ENCODE results near the gene TMEM167B.
"Not testable (repeated sequence)": the region's sequence is repeated elsewhere in the genome, so short reads cannot be mapped to it uniquely, and the experiment has no call there.

The TMEM167B gene

DNA sequence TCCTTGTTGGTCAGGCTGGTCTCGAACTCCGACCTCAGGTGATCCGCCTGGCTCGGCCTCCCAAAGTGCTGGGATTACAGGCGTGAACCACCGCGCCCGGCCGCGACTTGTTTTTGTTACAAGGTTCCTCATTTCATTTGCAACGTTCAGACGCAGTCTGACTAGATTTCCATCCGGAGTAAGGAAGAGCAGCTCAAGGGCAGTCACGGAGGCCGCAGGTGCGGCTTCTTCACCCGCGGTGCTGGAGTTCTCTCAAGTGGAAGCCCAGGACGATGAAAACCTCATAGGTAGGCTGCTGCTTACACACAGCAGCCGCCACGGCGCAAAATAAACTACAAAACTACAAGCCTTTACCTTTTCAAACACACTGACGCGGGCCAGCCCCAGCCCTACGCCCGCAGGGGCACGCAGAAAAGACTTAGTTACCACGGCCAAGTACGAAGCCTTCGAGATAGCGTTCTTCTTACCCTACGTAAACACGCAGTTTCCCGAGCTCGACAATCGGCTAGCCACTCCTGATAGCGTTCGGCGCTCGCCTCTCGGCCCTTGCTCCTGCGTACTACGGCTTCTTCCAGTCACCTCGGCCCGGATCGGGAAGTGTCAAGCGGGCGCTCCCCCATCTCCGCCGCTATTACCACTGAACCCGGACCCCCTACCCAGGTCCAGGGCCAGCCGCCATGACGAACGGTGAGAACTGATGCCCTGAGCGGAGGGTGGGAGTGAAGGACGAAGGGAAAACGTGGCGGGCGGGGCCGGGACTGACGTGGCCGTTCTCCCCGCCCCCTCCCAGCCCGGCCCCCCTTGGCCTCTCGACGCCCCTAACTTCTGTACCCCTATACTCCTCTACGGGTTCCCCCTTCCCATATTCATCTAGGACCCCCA lies at the start of gene TMEM167B:
Gene TMEM167B, plus strand, starts transcription at position 569 of the 882 bp plus-strand sequence. Its CDS starts 109 bp downstream, at position 678.
- DNase-seq (ENCODE audit: low spot score): peak; percentile 91

DNA sequence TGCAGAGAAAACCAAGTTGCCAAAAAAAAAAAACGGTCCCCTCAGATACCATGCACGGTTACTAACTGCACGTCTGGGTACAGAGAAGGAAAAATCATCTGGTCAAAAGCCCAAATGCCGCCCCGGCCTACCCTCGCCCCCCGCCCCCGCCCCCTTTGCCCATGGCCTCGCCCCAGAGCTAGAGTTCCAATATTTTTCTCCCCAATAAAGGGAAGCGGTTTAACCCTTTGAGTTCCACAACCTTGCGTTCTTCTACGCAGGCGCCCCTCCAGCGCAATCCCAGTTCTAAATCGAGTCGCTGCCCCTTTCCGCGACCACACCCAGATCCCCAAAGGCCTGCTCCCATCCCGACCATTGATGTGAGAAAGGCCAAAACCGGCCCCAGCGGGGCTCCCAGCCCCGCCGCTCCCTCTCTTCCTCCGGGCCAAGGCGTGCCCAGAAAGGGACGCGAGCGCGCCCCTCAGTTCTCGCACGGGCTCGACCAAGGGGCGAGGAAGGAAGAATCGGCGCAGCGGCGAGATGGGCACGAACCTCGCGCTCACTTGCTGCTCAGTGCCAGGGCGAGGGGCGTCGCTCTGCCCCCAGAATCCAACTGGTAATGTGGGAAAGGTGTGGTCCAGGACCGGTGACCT lies 49.5 kb upstream of the TMEM167B start:
- peak; percentile 67 for DNase-seq (ENCODE audit: low spot score)

DNA sequence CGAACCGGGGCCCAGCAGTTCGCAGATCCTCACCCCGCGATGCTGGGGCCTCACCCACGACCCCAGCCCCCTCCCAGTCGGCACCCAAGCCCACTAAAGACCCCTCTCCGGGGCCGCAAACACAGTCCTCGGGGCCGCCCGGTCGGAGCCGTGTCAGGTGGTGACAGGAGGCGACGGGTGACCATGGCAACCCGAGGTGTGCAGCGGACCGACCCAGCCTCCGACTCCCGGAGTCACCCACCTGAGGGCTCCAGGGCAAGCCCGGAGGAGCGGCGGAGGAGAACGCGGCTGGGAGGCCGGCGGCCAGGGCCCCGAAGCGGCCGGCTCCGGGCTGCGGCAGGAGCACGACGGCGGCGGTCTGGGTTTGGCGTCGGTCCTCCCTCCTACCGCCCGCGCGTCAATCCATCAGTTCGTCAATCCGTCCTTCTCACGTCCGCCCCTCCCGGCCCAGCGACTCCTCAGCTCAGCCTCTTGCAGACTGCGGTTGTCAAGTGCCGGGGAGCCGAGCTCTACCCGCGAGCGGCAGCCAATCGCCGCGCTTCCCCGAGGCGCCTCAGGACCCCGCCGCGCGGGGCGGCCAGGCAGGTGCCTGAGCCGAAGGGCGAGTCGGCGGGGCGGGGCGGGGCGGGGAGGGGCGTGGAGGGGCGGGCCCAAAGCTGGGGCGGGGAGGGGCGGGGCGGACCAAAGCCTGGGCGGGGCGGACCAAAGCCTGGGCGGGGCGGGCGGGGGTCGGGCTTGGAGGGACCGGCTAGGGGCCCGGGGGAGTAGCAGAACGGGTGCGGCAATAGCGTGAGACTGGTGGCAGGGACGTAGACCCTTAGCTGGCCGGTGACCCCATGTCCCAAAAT lies 48.7 kb upstream of the TMEM167B start, which contains the start of gene WDR47:
Gene WDR47, minus strand, starts transcription at position 482 of the 848 bp plus-strand sequence. CDS start 18,590 bp downstream, outside the sequence.
- peak; percentile 97 for DNase-seq (ENCODE audit: low spot score)

DNA sequence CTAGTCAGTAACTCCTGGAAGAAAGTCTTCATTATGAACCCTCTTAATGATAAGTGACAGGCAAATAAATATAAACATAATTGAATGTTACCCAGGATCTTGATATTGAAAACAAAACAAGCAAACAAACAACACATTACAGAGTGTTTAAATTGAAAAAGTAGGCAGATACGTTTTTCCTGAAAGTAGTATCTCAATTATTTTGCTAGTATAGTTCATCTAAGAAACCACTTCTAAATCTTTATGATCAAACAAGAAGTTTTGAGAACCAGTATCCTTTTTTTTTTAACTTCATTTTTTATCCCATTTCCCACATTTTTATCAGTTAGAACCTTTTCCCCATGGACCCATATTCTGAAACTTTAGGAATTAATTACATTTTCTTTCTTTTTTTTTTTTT lies 45.0 kb upstream of the TMEM167B start:
- no peak for DNase-seq (ENCODE audit: low spot score)

DNA sequence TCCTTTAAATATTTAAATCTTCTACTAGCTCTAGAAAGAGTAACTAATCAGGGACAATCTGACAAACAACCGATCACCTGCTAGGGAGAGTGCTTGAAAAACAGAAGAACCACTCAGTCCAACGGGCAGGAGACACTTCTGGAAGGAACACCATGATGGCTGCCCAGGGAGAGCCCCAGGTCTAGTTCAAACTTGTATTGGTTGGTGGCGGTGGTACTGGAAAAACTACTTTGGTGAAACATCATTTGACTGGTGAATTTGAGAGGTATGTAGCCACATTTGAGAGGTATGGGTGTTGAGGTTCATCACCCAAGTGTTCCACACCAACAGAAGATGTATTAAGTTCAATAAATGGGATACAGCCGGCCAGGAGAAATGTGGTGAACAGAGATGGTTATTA lies 43.9 kb upstream of the TMEM167B start:
- DNase-seq (ENCODE audit: low spot score): no peak

DNA sequence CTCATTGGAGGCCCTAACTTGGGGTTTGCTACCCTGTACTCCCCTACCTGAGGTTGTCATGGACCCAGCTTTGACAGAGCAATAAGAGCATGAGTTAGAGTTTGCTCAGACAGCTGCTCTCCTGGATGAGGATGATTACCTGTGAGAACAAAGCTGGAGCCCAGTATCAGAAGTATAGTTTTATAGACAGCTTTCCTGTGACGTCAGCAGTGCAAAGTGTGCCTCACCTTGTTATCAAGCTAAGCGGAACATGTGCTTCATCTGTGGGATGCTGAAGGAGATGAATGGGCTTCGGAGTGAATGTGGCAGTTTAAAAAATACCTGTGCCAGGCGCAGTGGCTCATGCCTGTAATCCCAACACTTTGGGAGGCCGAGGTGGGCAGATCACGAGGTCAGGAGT lies 43.2 kb upstream of the TMEM167B start:
- no peak for DNase-seq (ENCODE audit: low spot score)

DNA sequence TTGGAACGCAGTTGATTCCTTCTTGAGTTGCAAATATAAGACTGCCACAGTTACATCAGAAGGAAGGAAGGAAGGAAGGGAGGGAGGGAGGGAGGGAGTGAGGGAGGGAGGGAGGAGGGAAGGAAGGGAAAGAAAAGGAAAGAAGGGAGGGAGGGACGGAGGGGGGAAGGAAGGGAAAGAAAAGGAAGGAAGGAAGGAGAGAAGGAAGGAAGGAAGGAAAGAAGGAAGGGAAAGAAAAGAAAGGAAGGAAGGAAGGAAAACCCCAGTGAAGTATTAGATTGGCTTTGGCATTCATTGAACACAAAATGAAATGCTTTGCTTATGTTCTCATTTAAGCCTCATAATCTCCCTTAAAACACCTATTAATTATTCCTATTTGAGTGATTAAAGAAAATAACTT lies 42.2 kb upstream of the TMEM167B start:
- DNase-seq (ENCODE audit: low spot score): no peak

DNA sequence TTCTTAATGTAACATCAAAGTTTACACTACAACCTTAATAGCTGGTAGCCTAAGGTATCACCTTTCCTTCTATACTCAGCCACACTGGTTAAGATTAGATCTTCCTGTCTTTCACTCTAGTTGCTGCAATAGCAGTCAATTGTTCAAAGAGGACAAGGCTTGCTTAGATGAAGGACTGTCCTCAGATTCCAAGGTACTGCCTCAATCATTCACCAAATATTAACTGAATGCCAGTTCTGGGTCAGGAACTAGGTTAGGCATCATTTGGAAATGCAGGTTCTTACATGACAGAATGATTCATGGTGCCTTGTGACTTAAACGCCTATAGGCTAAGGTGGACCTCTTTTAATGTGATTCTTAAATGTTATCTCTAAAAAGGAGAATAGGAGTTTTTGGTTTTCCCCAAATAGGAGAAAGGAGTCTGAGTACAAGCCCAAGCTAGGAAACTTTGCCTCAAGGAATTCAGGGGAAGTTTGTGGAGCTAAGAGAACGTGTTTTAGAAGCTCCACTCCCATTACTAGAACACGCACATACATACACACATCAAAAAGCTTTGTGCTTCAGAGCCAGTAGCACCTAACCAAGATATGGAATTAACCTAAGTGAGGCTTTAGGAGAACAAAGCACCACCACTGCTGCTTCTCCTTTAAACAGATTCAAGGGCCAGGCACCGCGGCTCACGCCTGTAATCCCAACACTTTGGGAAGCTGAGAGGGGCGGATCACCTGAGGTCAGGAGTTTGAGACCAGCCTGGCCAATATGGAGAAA lies 40.2 kb upstream of the TMEM167B start:
- no peak for DNase-seq (ENCODE audit: low spot score)

DNA sequence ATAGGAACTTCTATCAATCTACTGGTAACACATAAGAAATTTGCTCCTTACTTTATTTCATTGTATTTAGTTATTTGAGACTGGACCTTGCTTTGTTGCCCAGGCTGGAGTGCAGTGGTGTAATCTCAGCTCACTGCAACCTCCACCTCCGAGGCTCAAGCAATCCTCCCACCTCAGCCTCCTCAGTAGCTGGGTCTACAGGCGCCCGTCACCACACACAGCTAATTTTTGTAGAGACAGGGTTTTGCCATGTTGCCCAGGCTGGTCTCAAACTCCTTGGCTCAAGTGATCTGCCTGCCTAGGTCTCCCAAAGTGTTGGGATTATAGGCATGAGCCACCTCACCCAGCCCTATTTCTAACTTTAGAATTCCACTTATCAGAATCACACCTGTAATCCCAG lies 38.4 kb upstream of the TMEM167B start:
- DNase-seq (ENCODE audit: low spot score): not testable (repeated sequence)

DNA sequence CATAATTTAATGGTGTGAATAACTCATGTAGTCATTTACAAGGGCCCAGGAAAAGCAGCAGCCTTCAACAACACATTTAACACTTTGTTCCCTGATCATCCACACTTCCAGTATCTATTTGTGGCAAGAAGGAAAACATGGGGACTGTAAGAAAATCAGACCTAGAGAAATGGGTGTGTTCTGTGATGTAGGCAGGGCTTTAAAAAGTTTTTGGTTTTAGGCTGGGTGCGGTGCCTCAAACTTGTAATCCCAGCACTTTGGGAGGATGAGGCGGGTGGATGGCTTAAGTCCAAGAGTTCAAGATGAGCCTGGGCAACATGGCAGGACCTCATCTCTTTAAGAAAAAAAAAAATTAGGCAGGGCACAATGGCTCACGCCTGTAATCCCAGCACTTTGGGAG lies 34.5 kb upstream of the TMEM167B start:
- DNase-seq (ENCODE audit: low spot score): no peak

DNA sequence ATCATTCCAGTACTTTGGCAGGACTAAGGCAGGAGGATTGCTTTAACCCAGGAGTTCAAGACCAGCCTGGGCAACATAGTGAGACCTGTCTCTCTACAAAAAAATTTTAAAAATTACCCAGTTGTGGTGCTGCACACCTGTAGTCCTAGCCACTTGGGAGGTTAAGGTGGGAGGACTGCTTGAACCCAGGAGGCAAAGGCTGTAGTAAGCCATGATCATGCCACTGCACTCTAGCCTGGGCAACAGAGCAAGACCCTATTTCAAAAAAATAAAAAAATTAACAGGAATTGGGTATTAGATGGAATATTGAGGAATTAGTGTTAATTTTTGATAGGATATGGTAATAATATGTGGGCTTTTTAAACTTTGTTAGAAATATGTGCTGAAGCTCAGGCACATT lies 31.5 kb upstream of the TMEM167B start:
- DNase-seq (ENCODE audit: low spot score): no peak

DNA sequence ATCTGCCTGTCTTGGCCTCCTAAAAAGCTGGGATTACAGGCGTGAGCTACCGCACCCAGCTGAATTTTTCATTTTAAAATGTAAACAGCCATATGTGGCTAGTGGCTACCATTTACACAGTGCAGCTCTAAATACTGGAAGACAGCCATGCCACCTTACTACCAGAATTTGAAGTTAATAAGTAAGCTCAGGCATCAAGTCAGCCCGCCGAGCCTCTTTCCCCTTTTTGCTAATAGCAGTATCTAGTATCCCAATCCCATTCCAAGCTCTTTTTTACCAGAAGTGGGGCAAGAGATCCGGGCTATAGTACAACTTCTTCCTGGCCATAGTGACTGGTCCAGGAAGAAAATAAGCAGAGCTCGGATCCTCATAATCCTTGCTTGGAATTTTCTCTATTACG lies 29.9 kb upstream of the TMEM167B start:
- no peak for DNase-seq (ENCODE audit: low spot score)

DNA sequence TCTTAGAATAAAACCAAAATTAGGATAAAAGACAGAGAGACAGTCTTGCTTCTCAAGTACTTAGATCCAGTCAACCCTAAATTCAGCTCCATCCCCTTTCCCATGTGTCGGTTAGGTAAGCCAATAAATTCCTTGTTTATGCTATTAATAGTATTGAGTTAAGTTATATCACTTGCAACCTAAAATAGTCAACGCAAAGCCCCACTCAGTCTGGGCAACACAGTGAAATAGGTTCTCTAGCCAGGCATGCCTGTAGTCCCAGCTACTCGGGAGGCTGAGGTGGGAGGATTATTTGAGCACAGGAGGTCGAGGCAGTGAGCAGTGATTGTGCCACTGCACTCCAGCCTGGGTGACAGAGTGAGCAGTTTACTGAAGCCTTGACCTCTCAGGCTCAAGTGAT lies 29.4 kb upstream of the TMEM167B start:
- DNase-seq (ENCODE audit: low spot score): no peak

DNA sequence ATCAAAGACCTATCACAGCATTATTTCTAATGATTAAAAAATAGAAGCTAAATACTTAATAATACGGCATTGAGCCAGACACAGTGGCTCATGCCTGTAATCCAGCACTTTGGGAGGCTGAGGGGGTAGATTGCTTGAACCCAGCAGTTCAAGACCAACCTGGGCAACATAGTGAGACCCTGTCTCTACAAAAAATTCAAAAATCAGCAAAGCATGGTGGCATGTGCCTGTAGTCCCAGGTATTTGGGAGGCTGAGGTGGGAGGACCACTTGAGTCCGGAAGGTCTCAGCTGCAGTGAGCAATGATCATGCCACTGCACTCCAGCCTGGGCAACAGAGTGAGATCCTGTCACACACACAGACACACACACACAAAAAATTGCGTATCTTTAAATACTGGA lies 25.4 kb upstream of the TMEM167B start:
- no peak for DNase-seq (ENCODE audit: low spot score)

DNA sequence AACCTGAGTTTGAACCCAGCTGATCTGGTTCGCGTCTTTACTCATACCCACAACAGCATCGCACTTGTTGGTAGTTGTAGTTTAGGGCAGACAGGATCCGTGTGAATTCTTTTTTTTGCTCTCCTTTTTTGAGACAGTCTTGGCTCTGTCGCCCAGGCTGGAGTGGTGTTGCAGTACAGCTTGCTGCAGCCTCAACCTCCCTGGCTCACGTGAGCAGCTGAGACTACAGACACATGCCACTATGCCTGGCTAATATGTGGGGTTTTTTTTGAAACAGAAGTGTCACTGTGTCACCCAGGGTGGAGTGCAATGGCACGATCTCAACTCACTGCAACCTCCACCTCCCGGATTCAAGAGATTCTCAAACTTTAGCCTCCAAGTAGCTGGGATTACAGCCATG lies 22.7 kb upstream of the TMEM167B start:
- DNase-seq (ENCODE audit: low spot score): no peak

DNA sequence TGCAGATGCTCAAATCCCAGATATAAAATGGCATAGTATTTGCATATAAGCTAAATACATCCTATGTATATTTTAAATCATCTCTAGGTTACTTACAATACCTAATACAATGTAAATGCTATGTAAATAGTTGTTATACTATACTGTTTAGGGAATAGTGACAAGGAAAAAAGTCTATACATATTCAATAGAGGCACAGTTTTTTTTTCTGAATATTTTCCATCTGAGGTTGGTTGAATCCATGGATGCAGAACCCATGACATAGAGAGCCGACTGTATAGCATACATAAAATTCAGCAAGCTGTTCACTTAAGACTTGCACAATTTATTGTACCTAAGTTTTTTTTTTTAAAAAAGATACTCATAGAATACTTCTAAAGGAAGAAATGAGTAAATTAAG lies 21.3 kb upstream of the TMEM167B start:
- DNase-seq (ENCODE audit: low spot score): no peak

DNA sequence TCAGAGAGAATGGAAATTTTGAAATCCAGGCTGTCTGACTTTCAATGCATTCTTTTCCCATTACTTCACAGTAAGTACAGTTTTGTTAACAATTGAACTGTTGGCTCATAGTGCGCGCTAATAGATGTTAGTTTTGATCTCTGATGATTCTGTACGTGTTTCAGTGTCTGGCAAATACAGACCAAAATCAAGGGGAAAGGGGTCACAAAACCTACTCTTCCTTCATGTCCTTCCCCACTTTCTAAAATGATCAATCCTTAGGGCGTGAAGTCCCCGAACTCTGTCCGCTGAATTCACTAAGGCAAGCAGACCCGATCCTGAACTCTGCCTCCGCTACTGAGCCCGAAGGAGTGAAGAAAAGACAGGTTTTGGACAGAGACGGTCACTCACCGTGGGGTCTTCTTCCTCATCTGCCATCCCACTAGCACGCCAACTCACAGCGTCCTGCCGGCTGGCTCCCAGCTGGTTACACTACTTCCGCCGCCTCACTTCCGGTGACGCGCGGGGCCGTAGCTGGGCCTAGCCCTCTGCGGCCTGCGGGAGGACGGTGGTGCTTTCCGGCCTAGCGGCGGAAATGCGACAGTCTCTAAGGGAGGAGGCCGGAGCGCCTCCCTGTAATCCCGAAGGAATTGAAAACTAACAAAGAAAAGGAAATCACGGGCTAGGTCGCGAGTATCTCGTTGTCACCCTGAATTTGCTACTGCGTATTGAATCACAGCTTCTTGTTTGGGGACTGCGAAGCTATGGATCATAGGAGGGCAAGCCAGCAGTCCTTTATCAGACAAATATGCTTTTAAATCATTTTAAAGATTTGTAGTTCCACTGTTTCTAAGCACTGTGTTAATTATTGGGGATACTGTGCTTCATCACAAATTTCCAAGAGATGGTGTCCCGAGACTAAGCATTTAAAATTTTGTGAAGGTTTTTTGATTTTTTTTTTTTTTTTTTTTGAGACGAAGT lies 14.8 kb upstream of the TMEM167B start, which contains the start of gene TAF13:
Gene TAF13, minus strand, starts transcription at position 473 of the 960 bp plus-strand sequence. Its CDS starts 56 bp downstream, at position 417.
- peak; percentile 95 for DNase-seq (ENCODE audit: low spot score)

DNA sequence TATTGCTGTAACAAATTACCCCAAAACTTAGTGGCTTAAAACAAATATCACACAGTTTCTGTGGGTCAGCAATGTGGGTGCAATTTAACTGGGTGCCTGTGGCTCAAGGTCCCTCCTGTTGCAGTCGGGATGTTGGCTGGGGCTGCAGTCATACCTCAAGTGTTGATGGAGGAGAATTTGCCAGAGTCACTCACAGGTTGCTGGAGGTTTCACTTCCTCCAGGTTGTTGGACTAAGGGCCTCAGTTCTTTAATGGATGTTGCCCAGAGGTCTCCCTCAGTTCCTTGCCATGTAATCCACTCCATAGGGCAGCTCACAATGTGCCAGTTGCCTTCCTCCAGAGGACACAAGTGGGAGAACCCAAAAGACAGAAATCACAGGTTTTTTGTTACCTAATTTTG lies 12.2 kb upstream of the TMEM167B start:
- no peak for DNase-seq (ENCODE audit: low spot score)

DNA sequence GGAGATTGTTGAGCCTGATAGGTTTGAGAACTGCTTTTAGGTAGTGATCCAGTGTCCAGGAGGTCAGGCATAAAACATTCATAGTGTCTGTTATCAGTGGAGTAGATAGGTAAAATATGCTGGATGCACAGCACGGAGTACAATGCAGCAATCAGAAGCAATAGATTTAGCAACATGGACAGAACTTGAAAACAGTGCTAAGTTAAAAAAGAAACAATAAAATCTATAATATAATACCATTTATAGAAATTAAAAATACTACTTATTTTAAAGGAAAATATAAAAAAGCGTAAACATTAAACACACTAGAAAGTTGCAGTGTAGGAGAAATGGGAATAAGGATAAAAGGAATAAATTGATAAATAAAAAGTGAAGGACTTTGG lies 11.3 kb upstream of the TMEM167B start:
- DNase-seq (ENCODE audit: low spot score): no peak

DNA sequence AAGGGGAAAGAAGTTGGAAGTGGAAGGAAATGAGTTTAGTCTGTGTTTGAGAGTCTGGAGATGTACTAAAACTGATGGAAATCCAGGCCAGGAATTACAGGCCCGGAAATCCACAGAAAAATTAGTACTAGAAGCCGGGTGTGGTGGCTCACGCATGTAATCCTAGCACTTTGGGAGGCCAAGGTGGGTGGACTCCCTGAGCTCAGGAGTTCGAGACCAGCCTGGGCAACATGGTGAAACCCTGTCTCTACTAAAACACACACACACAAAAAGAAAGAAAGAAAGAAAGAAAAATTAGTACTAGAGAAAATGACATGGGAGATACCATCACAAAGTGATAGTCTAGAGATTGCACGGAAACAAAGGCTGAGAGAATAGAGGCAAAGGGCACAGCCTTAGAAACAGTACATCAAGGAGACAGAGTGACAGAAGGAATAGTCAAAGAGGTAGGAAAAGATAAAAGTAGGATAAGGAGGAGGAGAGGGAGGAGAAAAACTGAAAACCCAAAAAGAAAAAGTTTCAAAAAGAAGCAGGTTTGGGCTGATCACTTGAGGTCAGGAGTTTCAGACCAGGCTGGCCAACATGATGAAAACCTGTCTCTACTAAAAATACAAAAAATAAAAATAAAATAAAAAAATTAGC lies 10.0 kb upstream of the TMEM167B start:
- no peak for DNase-seq (ENCODE audit: low spot score)
